ENCODE results near the gene ANO6.

The ANO6 gene

DNA sequence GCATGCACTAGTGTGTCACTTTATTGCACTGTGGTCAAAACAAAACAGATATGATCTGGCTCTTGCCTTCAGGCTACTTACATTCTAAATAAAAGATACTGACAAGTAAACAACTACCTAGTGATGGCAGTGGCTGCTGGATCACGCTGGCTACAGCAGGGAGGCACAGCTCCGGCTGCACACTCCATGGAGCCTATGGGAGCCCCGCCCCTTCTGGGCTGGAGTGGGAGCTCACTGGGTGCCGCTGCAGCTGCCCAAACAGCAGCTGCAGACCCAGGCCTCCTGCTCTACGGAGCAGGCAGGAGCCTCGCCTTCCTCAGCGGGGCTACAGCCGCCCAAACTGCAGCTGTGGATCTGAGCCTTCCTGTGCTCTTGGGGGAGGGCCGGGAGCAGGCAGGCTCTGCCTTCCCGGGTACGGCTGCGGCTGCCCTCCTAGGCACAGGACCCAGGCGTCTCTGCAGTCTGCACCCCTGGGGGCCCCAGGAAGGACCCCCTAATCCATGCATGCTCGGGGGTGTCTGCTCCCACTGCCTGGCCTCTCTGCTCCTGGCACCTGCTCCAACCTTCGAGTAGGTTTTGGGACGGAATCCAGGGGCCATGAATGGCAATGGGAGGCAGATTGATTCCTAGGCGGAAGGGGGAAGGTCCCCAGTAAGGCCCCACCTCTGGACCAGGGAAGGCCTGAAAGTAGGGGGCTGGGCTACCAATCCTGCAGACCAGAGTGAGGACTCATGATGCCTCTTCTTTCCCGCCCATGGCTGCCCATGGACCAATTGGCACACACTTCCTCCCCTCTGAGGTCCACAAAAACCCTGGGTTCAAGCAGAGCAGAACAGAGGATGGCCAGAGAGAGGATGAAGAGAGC, 253.1 kb downstream of the ANO6 start:
- no peak for ATAC-seq

DNA sequence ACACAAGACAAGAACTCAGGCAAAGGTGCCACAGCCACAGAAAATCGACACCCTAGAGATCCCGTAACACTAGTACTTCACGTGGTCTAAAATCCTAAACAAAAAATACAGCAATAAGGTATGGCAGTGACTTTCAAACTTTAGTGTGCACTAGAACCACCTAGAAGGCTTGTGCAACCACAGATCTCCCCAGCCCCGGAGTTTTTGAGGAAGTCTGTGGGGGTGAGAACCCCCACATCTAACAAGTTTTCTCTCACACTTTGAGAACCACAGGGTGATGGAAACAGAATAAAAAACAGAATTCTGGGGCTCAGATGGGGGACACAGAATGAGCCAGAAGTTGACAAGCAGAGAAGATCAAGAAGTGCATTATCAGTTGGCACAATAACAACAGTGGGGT, 254.0 kb downstream of the ANO6 start:
- ATAC-seq, result no peak

DNA sequence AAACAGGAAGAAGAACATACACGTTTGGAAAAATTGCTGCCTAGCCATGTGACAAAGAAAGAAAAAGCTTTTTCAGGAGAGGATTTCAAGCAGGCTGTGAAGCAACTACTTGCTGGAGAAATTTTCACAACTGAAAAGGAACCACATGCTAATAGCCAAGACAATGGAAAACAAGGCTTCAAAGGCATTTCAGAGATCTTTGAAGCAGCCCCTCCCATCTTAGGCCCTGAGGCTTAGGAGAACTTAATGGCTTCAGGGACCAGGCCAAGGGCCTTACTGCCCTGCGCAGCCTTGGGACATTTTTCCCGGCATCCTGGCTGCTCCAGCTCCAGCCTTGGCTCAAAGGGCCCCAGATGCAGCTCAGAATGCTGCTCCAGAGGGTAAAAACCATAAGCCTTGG, 257.7 kb downstream of the ANO6 start:
- no peak for ATAC-seq

GRCh38 chr12:45475594-45475993, 259.7 kb downstream of the ANO6 start:
- ATAC-seq, result no peak

- ATAC-seq, result no peak
These were observed 261.6 kb downstream of the ANO6 start for GRCh38 chr12:45477526-45477925.

- ATAC-seq, result no peak
These were observed 263.0 kb downstream of the ANO6 start for GRCh38 chr12:45478931-45479330.

DNA sequence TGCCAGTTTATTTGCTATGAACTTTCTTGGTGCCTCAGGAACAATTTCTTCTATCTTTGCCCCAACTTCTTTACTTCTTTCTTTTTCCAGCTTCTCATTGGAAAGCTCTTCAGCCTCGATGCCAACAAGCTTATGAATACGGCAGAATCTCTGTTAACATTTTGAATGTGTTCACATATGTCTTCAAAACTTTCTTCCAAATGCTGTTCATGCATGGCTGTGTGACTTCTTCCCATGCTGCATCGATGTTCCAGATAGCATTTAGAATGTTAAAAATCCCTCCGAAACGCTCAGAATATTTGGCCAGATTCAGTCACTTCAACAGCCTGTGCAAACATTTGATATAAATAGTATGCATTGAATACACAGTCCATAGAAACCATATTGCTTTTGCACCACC, 265.9 kb downstream of the ANO6 start:
- no peak for ATAC-seq

GRCh38 chr12:45483571-45483970, 267.7 kb downstream of the ANO6 start:
- no peak for ATAC-seq
